Adrenal gland (tissue), 12 donors: ENCODE measurements around the gene THADA. TPM values are rescaled to one million over a fixed set of nuclear protein-coding genes. Genes with fewer than 3 reads are reported as not detected.
A peak's percentile ranks its signal among the peaks of the same experiment; 100 is the strongest.

Experiments used
- DNase-seq, 7 donors: peaks; one replicate each; pipeline ENCODE4 v3.0.0-alpha.2; 2019 to 2020
- H3K27ac ChIP-seq, 5 donors: fragments of 200-600 bp; sonication (generic) in 4 of 5; 1 replicate in 3 of 5; 2 replicates in 2 of 5; pipeline versions ENCODE4 v1.5.1 to v1.8.0; 2016 to 2020; ENCODE audit warnings: mild to moderate bottlenecking in 1 of 5
- H3K27me3 ChIP-seq: fragments of 200-600 bp; 2 replicates; pipeline ENCODE4 v1.8.0; 2021
- H3K36me3 ChIP-seq, 2 donors: fragments of 200-600 bp; replicated peaks in 1 of 2; 1 replicate in 1 of 2; 2 replicates in 1 of 2; pipeline versions ENCODE4 v1.5.1 to v1.8.0; 2018 to 2022
- H3K4me1 ChIP-seq, 2 donors: fragments of 200-600 bp; replicated peaks in 1 of 2; 1 replicate in 1 of 2; 2 replicates in 1 of 2; pipeline versions ENCODE4 v1.5.1 to v1.8.0; 2018 to 2021
- H3K4me3 ChIP-seq, 4 donors: fragments of 200-600 bp; sonication (generic) in 3 of 4; one replicate each; pipeline ENCODE4 v1.5.1; 2016 to 2018
- H3K9me3 ChIP-seq, 3 donors: fragments of 200-600 bp; sonication (generic) in 1 of 3; replicated peaks in 1 of 3; 1 replicate in 2 of 3; 2 replicates in 1 of 3; pipeline versions ENCODE4 v1.5.1 to v1.8.0; 2016 to 2021
- CTCF ChIP-seq, 6 experiments: fragments of 450-650 bp in 4 of 6; fragments of 200-600 bp in 2 of 6; sonication (generic) in 1 of 6; IDR thresholded peaks; 1 replicate in 5 of 6; 2 replicates in 1 of 6; pipeline versions ENCODE4 v1.5.1 to v1.8.0; 2016 to 2021; ENCODE audit warnings: antibody characterized with exemption in 6 of 6, mild to moderate bottlenecking in 2 of 6, moderate library complexity in 1 of 6
- POLR2A ChIP-seq, 2 donors: fragments of 450-650 bp; IDR thresholded peaks; one replicate each; pipeline ENCODE4 v1.6.1; 2017; ENCODE audit warnings: antibody characterized with exemption in 2 of 2, mild to moderate bottlenecking in 2 of 2, moderate library complexity in 1 of 2
- WGBS, 4 donors: extraction: QIAGEN DNeasy Blood & Tissue Kit in 2 of 4; methylation state at CpG; one replicate each; pipeline versions ENCODE4 v1.1.5 to v1.1.7; 2013 to 2017; 5-methylcytosine and 5-hydroxymethylcytosine counted together
- intact Hi-C, 2 donors: fragments of 100-400 bp; cut with DNase I; formaldehyde crosslinking; loops; one replicate each; pipeline versions ENCODE4 v1.14.1 to v1.15.0; 2022 to 2023
- polyA plus RNA-seq, 3 donors: library from polyadenylated mRNA; stranded (reverse); fragments of 200-250 nt in 2 of 3; fragments of 350-450 nt in 1 of 3; fragmentation: Illumina TruSeq in 1 of 3; extraction: RNeasy Lipid Tissue Mini Kit (QIAGEN cat#74804) in 1 of 3; gene quantifications; one replicate each; pipeline ENCODE4 v1.2.3, GENCODE V29; 2013 to 2014
- total RNA-seq, 9 donors: library from RNA; depleted of rRNA in 4 of 9; stranded (reverse); fragments of >200 nt in 4 of 9; fragments of 120-200 nt in 1 of 9; fragmentation: NEBNext Ultra II Directional in 1 of 9; extraction: Animal tissue kit (Norgen Biotek cat#: 25700) in 1 of 9; gene quantifications; one replicate each; pipeline versions ENCODE4 v1.1.0 to v1.2.4, GENCODE V29; 2013 to 2023
- donor health status: healthy with polysubstance abuse.
- donor health status: Bipolar disorder and iron deficiency.
- donor health status: DM: yes; HTN: yes; CAD: no.
- donor health status: DM: no; HTN: no; CAD: no.
- donor health status: DM: no; HTN: no; CAD: no.
- donor health status: DM: yes; HTN: yes; CAD: no.

Gene THADA
- total and polyA plus RNA-seq, 12 donors: 14.1 to 38.4 (median 25.4) TPM

- intact Hi-C loops: no loop called here
- Histone ChIP-seq H3K4me1 (peaks cover 36 to 84% of the 10 kb centered on the region in 2 donors), H3K27ac (peak overlapping the region in 3 of 5 donors; percentile 6 to 54 (median 35)), H3K27me3 (no peaks in the 10 kb centered on the region), H3K9me3 (no peaks in the 10 kb centered on the region), H3K36me3 (no peaks in the 10 kb centered on the region), H3K4me3 (no peak overlapping the region)
- TF ChIP-seq POLR2A (IDR thresholded peaks at IDR 0.05) (no peak), CTCF (IDR thresholded peaks at IDR 0.05) (no peak)
- no peak for DNase-seq
- WGBS, 4 donors: 79 to 82% (median 81%) methylated on average over 4 of the region's 4 CpGs
Observed at GRCh38 chr2:43460611-43461365, 135.1 kb downstream of the THADA start.

- no peaks in the 10 kb centered on the region for H3K9me3 ChIP-seq
- no peak overlapping the region for H3K4me3 ChIP-seq
- no peaks in the 10 kb centered on the region for H3K36me3 ChIP-seq
- TF ChIP-seq POLR2A (IDR thresholded peaks at IDR 0.05): no peak
- TF ChIP-seq CTCF (IDR thresholded peaks at IDR 0.05): no peak
- 87 to 100% (median 96%) methylated on average over 1 of the region's 1 CpG for WGBS, 4 donors
- H3K27me3 ChIP-seq: no peaks in the 10 kb centered on the region
- H3K27ac ChIP-seq: peak overlapping the region in 2 of 5 donors; percentile 52
- peaks cover 36 to 90% of the 10 kb centered on the region in 2 donors for H3K4me1 ChIP-seq
- intact Hi-C loops: no loop called here
- DNase-seq: no peak
Observed at GRCh38 chr2:43460174-43460546, 135.7 kb downstream of the THADA start.

GRCh38 chr2:43459446-43460173 is 136.2 kb downstream of the THADA start:
- no peaks in the 10 kb centered on the region for H3K9me3 ChIP-seq
- 31 to 56% (median 42%) methylated on average over 1 of the region's 1 CpG for WGBS, 4 donors
- H3K36me3 ChIP-seq: no peaks in the 10 kb centered on the region
- H3K4me3 ChIP-seq: no peak overlapping the region
- intact Hi-C loops: no loop called here
- H3K4me1 ChIP-seq: peaks cover 36 to 91% of the 10 kb centered on the region in 2 donors
- H3K27ac ChIP-seq: peak overlapping the region; percentile 6 to 66 (median 52)
- no peak for TF ChIP-seq POLR2A (IDR thresholded peaks at IDR 0.05)
- no peak for TF ChIP-seq CTCF (IDR thresholded peaks at IDR 0.05)
- H3K27me3 ChIP-seq: no peaks in the 10 kb centered on the region
- DNase-seq: no peak

- Histone ChIP-seq H3K4me3 (no peak overlapping the region), H3K27ac (peak overlapping the region; percentile 61 to 87 (median 69)), H3K9me3 (no peaks in the 10 kb centered on the region), H3K27me3 (no peaks in the 10 kb centered on the region), H3K36me3 (no peaks in the 10 kb centered on the region), H3K4me1 (peaks cover 36 to 82% of the 10 kb centered on the region in 2 donors)
- DNase-seq: peak in 3 of 7 donors; percentile 46 to 57 (median 47)
- WGBS, 4 donors: 30 to 39% (median 35%) methylated on average over 4 of the region's 4 CpGs
- intact Hi-C loops: no loop called here
- TF ChIP-seq POLR2A (IDR thresholded peaks at IDR 0.05) (no peak), CTCF (IDR thresholded peaks at IDR 0.05) (no peak)
Observed at GRCh38 chr2:43458014-43458628, 137.7 kb downstream of the THADA start.
